Fibroblast of lung (primary cell): ENCODE data around the gene TCF21.

ENCODE experiments used
- EZH2 ChIP-seq: IDR thresholded peaks from 2 replicates; pipeline ENCODE4 v1.5.1; 2012; ENCODE audit warnings: low read length, control low read depth, mild to moderate bottlenecking; ENCODE audit errors: missing control alignments
- TF ChIP-seq, protein P1 (sequence below), 2 donors: IDR thresholded peaks in 1 of 2; conservative IDR thresholded peaks in 1 of 2; 1 replicate in 1 of 2; 2 replicates in 1 of 2; pipeline ENCODE4 v1.5.1; 2011 to 2012; ENCODE audit warnings: low read length in 2 of 2, control low read depth in 1 of 2, inconsistent platforms in 1 of 2, low read depth in 1 of 2, mild to moderate bottlenecking in 1 of 2

DNA sequence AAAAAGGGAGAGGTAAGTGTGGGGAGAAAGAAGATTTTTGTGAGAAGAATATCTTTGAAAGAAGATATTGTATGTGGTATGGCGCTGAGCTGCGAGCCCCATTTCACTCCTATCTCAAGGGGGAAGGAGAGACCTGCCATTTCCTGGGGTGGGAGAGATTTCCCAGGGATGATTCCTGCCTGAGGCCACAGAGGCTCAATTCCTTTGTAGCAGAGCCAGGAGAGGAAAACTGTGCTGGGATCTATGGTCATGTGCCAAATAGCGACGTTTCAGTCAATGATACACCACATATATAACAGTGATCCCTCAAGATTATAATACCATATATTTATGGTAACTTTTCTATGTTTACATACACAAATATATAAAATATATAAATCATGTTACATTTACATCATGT lies 28.9 kb downstream of the TCF21 start:
- TF ChIP-seq, protein P1, sequence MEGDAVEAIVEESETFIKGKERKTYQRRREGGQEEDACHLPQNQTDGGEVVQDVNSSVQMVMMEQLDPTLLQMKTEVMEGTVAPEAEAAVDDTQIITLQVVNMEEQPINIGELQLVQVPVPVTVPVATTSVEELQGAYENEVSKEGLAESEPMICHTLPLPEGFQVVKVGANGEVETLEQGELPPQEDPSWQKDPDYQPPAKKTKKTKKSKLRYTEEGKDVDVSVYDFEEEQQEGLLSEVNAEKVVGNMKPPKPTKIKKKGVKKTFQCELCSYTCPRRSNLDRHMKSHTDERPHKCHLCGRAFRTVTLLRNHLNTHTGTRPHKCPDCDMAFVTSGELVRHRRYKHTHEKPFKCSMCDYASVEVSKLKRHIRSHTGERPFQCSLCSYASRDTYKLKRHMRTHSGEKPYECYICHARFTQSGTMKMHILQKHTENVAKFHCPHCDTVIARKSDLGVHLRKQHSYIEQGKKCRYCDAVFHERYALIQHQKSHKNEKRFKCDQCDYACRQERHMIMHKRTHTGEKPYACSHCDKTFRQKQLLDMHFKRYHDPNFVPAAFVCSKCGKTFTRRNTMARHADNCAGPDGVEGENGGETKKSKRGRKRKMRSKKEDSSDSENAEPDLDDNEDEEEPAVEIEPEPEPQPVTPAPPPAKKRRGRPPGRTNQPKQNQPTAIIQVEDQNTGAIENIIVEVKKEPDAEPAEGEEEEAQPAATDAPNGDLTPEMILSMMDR (conservative IDR thresholded peaks at IDR 0.05 in 1 of 2, IDR thresholded peaks at IDR 0.05 in 1 of 2; ENCODE audit: low read depth in 1 of 2, low read length in 2 of 2): no peak
- TF ChIP-seq EZH2: no peak
